HG03521 (cell line): ENCODE results near the gene CLN5.
A peak's percentile ranks its signal among the peaks of the same experiment; 100 is the strongest.
"Not testable (repeated sequence)": the region's sequence is repeated elsewhere in the genome, so short reads cannot be mapped to it uniquely, and the experiment has no call there.

ENCODE experiments used
- ATAC-seq: cut with Tn5 transposase; IDR thresholded peaks from one replicate; pipeline ENCODE4 v1.9.1; 2021; ENCODE audit warnings: mild to moderate bottlenecking, moderate library complexity; ENCODE audit not compliant: unreplicated experiment

Gene CLN5

GRCh38 chr13:76974618-76974975, 17.3 kb upstream of the CLN5 start:
- ATAC-seq, result no peak

GRCh38 chr13:76975863-76976262, 16.0 kb upstream of the CLN5 start:
- ATAC-seq, result no peak

GRCh38 chr13:76976490-76976889, 15.4 kb upstream of the CLN5 start:
- no peak for ATAC-seq

- ATAC-seq, result no peak
Observed at GRCh38 chr13:76976929-76977328, 15.0 kb upstream of the CLN5 start.

GRCh38 chr13:76980075-76980718, 11.7 kb upstream of the CLN5 start:
- ATAC-seq, result peak; percentile 99

GRCh38 chr13:76982061-76982460, 9.8 kb upstream of the CLN5 start:
- no peak for ATAC-seq

GRCh38 chr13:76983676-76984075, 8.2 kb upstream of the CLN5 start:
- no peak for ATAC-seq

- ATAC-seq, result peak; percentile 64
Observed at GRCh38 chr13:76991432-76991795, 467 bp upstream of the CLN5 start.

- no peak for ATAC-seq
Observed at GRCh38 chr13:76992548-76993001, 694 bp downstream of the CLN5 start.

- no peak for ATAC-seq
Observed at GRCh38 chr13:76993021-76993420, 1.1 kb downstream of the CLN5 start.

- no peak for ATAC-seq
Observed at GRCh38 chr13:76993473-76993872, 1.6 kb downstream of the CLN5 start.

GRCh38 chr13:76994281-76994680, 2.4 kb downstream of the CLN5 start:
- ATAC-seq, result no peak

GRCh38 chr13:77000475-77000874, 8.6 kb downstream of the CLN5 start:
- no peak for ATAC-seq

GRCh38 chr13:77001540-77001939, 9.7 kb downstream of the CLN5 start:
- no peak for ATAC-seq

- ATAC-seq, result no peak
Observed at GRCh38 chr13:77001963-77002587, 10.2 kb downstream of the CLN5 start.

GRCh38 chr13:77002590-77003190, 10.8 kb downstream of the CLN5 start:
- ATAC-seq, result no peak

- peak; percentile 60 for ATAC-seq
Observed at GRCh38 chr13:77008337-77008736, 16.5 kb downstream of the CLN5 start.

- ATAC-seq, result no peak
Observed at GRCh38 chr13:77009011-77009410, 17.1 kb downstream of the CLN5 start.

GRCh38 chr13:77009719-77010118, 17.8 kb downstream of the CLN5 start:
- not testable (repeated sequence) for ATAC-seq

- ATAC-seq, result no peak
Observed at GRCh38 chr13:77013853-77014542, 22.1 kb downstream of the CLN5 start.

- ATAC-seq, result no peak
Observed at GRCh38 chr13:77014906-77015685, 23.2 kb downstream of the CLN5 start.
